ENCODE data around the gene PLCXD3.

DNA sequence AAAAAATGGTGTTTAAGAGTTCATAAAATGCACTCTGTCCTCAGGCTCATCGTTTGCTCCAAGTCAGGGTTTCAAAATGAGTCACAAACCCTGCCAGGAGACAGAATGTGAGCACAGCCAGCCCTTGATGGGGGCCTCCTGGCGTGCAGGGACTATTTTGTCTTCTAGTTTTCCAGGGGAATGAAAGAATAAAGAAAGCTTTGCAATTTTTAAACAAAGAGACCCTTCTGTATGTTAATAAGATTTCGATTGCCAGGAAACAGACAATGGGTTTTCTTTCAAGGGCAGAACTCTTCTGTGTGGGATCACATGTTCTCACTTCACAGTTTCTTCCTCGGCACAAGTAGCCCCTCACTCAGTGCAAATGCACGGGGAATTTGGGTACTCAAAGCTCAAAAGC, 175.6 kb downstream of the PLCXD3 start:
- no peak for TF ChIP-seq SALL2 (tag by site-specific recombination; IDR thresholded peaks at IDR 0.05; ENCODE audit: borderline replicate concordance)
- TF ChIP-seq, protein P1, sequence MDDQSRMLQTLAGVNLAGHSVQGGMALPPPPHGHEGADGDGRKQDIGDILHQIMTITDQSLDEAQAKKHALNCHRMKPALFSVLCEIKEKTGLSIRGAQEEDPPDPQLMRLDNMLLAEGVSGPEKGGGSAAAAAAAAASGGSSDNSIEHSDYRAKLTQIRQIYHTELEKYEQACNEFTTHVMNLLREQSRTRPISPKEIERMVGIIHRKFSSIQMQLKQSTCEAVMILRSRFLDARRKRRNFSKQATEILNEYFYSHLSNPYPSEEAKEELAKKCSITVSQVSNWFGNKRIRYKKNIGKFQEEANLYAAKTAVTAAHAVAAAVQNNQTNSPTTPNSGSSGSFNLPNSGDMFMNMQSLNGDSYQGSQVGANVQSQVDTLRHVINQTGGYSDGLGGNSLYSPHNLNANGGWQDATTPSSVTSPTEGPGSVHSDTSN (CRISPR knock-in tag; IDR thresholded peaks at IDR 0.05), result no peak
- no peak for TF ChIP-seq KLF16 (tag by site-specific recombination; IDR thresholded peaks at IDR 0.05)
- TF ChIP-seq ZNF768 (tag by site-specific recombination; IDR thresholded peaks at IDR 0.05), result no peak
- no peak for TF ChIP-seq ZNF629 (tag by site-specific recombination; IDR thresholded peaks at IDR 0.05)
- TF ChIP-seq, protein P2, sequence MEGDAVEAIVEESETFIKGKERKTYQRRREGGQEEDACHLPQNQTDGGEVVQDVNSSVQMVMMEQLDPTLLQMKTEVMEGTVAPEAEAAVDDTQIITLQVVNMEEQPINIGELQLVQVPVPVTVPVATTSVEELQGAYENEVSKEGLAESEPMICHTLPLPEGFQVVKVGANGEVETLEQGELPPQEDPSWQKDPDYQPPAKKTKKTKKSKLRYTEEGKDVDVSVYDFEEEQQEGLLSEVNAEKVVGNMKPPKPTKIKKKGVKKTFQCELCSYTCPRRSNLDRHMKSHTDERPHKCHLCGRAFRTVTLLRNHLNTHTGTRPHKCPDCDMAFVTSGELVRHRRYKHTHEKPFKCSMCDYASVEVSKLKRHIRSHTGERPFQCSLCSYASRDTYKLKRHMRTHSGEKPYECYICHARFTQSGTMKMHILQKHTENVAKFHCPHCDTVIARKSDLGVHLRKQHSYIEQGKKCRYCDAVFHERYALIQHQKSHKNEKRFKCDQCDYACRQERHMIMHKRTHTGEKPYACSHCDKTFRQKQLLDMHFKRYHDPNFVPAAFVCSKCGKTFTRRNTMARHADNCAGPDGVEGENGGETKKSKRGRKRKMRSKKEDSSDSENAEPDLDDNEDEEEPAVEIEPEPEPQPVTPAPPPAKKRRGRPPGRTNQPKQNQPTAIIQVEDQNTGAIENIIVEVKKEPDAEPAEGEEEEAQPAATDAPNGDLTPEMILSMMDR (tag by site-specific recombination; IDR thresholded peaks at IDR 0.05), result no peak
- no peak for TF ChIP-seq ZNF248 (tag by site-specific recombination; IDR thresholded peaks at IDR 0.05)
- TF ChIP-seq, protein P3, sequence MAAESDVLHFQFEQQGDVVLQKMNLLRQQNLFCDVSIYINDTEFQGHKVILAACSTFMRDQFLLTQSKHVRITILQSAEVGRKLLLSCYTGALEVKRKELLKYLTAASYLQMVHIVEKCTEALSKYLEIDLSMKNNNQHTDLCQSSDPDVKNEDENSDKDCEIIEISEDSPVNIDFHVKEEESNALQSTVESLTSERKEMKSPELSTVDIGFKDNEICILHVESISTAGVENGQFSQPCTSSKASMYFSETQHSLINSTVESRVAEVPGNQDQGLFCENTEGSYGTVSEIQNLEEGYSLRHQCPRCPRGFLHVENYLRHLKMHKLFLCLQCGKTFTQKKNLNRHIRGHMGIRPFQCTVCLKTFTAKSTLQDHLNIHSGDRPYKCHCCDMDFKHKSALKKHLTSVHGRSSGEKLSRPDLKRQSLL (tag by site-specific recombination; IDR thresholded peaks at IDR 0.05), result no peak
- no peak for TF ChIP-seq ZNF433 (tag by site-specific recombination; IDR thresholded peaks at IDR 0.05; ENCODE audit: low read depth)
- TF ChIP-seq ZNF585B (tag by site-specific recombination; IDR thresholded peaks at IDR 0.05), result no peak

Data from HEK293 (cell line).